GM12878 (cell line): Measurements from ENCODE around the gene WDTC1. TPM values are rescaled to one million over a fixed set of nuclear protein-coding genes. Genes with fewer than 3 reads are reported as not detected.

Experiments
- ATAC-seq: fragments of 200-7000 bp; cut with Tn5 transposase; 3 replicates; pipeline ENCODE4 v1.9.1; 2020; ENCODE audit warnings: mild to moderate bottlenecking, moderate library complexity
- BruUV-seq: library from RNA; stranded (reverse); fragments of 400-500 nt; replicated peaks from 2 replicates; lab custom pipeline; 2021; lab: Mats Ljungman, UMichigan
- CTCF ChIA-PET: fragments of 300-600 bp; sonication (Branson Sonifier 250); formaldehyde crosslinking; extraction: SDS; loops from one replicate; lab custom pipeline; 2021; ENCODE audit warnings: inconsistent platforms; lab: Yijun Ruan, JAX
- POLR2A ChIA-PET: fragments of 350-600 bp; formaldehyde crosslinking; extraction: SDS; loops from one replicate; lab custom pipeline; 2021; ENCODE audit warnings: inconsistent platforms; lab: Charles Lee
- RAD21 ChIA-PET: fragments of 300-600 bp; sonication (Branson Sonifier 250); formaldehyde crosslinking; loops from one replicate; lab custom pipeline; 2023; ENCODE audit warnings: antibody characterized with exemption; ENCODE audit not compliant: unreplicated experiment; lab: Charles Lee
- SMC1A ChIA-PET: fragments of 300-600 bp; sonication (Branson Sonifier 250); formaldehyde crosslinking; loops from one replicate; lab custom pipeline; 2023; ENCODE audit not compliant: unreplicated experiment, uncharacterized antibody; lab: Charles Lee
- DNase-seq: peaks from one replicate; pipeline ENCODE4 v3.0.0-alpha.2; 2011; ENCODE audit warnings: low read depth, low spot score
- FAIRE-seq: peaks from 3 replicates; lab custom pipeline; 2011; peaks lifted over from hg19 to GRCh38; lab: Jason Lieb, UNC
- H2AFZ ChIP-seq: 2 replicates; pipeline ENCODE4 v1.6.0; 2011; ENCODE audit warnings: low read depth, low read length, control low read depth; ENCODE audit not compliant: control insufficient read depth
- H3K27ac ChIP-seq: 2 replicates; pipeline ENCODE4 v1.5.1; 2011; ENCODE audit warnings: control low read depth; ENCODE audit not compliant: control insufficient read depth, insufficient read depth
- H3K27me3 ChIP-seq, 2 experiments: replicated peaks in 1 of 2; 2 replicates each; pipeline versions ENCODE4 v1.6.0 to v1.6.1; 2011; ENCODE audit warnings: low read length in 1 of 2; ENCODE audit not compliant: control insufficient read depth in 2 of 2, insufficient read depth in 2 of 2
- H3K36me3 ChIP-seq, 2 experiments: 2 replicates each; pipeline ENCODE4 v1.5.1; 2011; ENCODE audit warnings: low read length in 1 of 2; ENCODE audit not compliant: control insufficient read depth in 2 of 2, insufficient read depth in 2 of 2
- H3K4me1 ChIP-seq: 2 replicates; pipeline ENCODE4 v1.6.1; 2011; ENCODE audit warnings: mild to moderate bottlenecking, low read length, moderate library complexity, mixed read lengths; ENCODE audit not compliant: control insufficient read depth, insufficient read depth
- H3K4me2 ChIP-seq: 2 replicates; pipeline ENCODE4 v1.6.0; 2011; ENCODE audit warnings: control low read depth; ENCODE audit not compliant: control insufficient read depth, insufficient read depth
- H3K4me3 ChIP-seq: fragments of 200-600 bp; sonication (generic); 2 replicates; pipeline ENCODE4 v1.5.1; 2016
- H3K79me2 ChIP-seq: 2 replicates; pipeline ENCODE4 v1.6.0; 2011; ENCODE audit warnings: low read length; ENCODE audit not compliant: control insufficient read depth, insufficient read depth
- H3K9ac ChIP-seq: 2 replicates; pipeline ENCODE4 v1.8.0; 2011; ENCODE audit warnings: low read length, control low read depth, mixed read lengths; ENCODE audit not compliant: control insufficient read depth, insufficient read depth
- H3K9me3 ChIP-seq: replicated peaks from 3 replicates; pipeline ENCODE4 v1.5.1; 2011; ENCODE audit warnings: mild to moderate bottlenecking, low read length; ENCODE audit not compliant: control insufficient read depth, insufficient read depth
- H4K20me1 ChIP-seq: 2 replicates; pipeline ENCODE4 v1.6.0; 2011; ENCODE audit not compliant: control insufficient read depth, insufficient read depth
- FOXK2 ChIP-seq: fragments of 450-650 bp; IDR thresholded peaks from 2 replicates; pipeline ENCODE4 v1.6.1; 2017; ENCODE audit warnings: mild to moderate bottlenecking, moderate library complexity
- MXI1 ChIP-seq: fragments of 150-350 bp; IDR thresholded peaks from 2 replicates; pipeline ENCODE4 v1.6.1; 2011; ENCODE audit warnings: low read depth, mild to moderate bottlenecking, inconsistent platforms, low read length, improper control_type of control experiment
- NFYA ChIP-seq: IDR thresholded peaks from 2 replicates; pipeline ENCODE4 v1.6.1; 2011; ENCODE audit warnings: low read depth, mild to moderate bottlenecking, low read length, improper control_type of control experiment, borderline replicate concordance
- WGBS: methylation state at CpG from one replicate; pipeline ENCODE4 v1.1.6; 2016; ENCODE audit warnings: low lambda C conversion rate; ENCODE audit not compliant: insufficient replicate concordance, insufficient coverage; ENCODE audit errors: missing lambda C conversion rate; 5-methylcytosine and 5-hydroxymethylcytosine counted together
- in situ Hi-C: fragments of 300-500 bp; cut with MboI; formaldehyde crosslinking; loops from 9 replicates; pipeline ENCODE4 v1.14.3; 2018; ENCODE audit warnings: mixed read lengths
- intact Hi-C: fragments of 100-400 bp; cut with micrococcal nuclease; formaldehyde crosslinking; loops from one replicate; pipeline ENCODE4 v1.14.2; 2022; ENCODE audit not compliant: unreplicated experiment
- polyA plus RNA-seq, 11 experiments: library from polyadenylated mRNA; depleted of rRNA in 4 of 11; unstranded in 6 of 11; stranded (reverse) in 5 of 11; fragments of >200 nt; fragmentation: Nextera tagmentation in 4 of 11; fragmentation: Illumina TruSeq in 1 of 11; extraction: Ambion mirVana in 4 of 11; extraction: Trizol in 1 of 11; gene quantifications; 1 replicate in 1 of 11; 2 replicates in 10 of 11; pipeline versions ENCODE4 v1.2.1 to v1.2.3, GENCODE V29; 2011 to 2016; ENCODE audit warnings: inconsistent platforms in 2 of 11, missing spikeins in 2 of 11, low read depth in 1 of 11
- total RNA-seq, 4 experiments: library from RNA; depleted of rRNA in 3 of 4; stranded (reverse); fragments of >200 nt in 3 of 4; fragmentation: Illumina TruSeq in 1 of 4; extraction: Trizol in 1 of 4; gene quantifications; 2 replicates each; pipeline versions ENCODE4 v1.2.1 to v1.2.3, GENCODE V29; 2013 to 2021
- TF ChIP-seq, protein P1 (sequence below): fragments of 450-650 bp; IDR thresholded peaks from 2 replicates; pipeline ENCODE4 v1.6.1; 2017; ENCODE audit warnings: mild to moderate bottlenecking

Gene WDTC1
- total and polyA plus RNA-seq, 10 of the 15 experiments (the other 5 are each of a cell fraction or from before 2014, with no cell fraction given): 0.21 to 28.7 (median 7.6) TPM

DNA sequence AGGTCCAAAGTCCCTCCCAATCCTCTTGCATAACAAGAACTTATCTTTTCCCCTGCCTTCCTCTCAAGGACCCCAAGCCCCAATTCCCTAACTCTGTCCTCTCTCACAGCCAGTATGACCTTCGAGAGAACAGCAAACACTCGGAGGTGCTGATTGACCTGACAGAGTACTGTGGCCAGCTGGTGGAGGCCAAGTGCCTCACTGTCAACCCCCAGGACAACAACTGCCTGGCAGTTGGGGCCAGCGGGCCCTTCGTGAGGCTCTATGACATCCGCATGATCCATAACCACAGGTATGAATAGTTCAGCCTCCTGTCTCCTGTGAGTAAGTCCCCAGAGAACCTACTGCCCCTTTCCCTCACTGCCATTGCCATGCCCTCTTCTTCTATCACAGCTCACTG, 57.7 kb downstream of the WDTC1 start:
- DNase-seq (no peak), ATAC-seq (no peak), FAIRE-seq (no peak)
- Histone ChIP-seq H3K4me1 (no peaks in the 10 kb centered on the region), H3K9ac (no peak overlapping the region), H3K9me3 (no peaks in the 10 kb centered on the region), H4K20me1 (no peaks in the 10 kb centered on the region), H3K27me3 (no peaks in the 10 kb centered on the region), H3K79me2 (no peaks in the 10 kb centered on the region), H3K27ac (no peak overlapping the region), H3K4me3 (no peak overlapping the region), H3K4me2 (no peak overlapping the region), H2AFZ (no peak overlapping the region), H3K36me3 (peaks cover 3 to 7% of the 10 kb centered on the region in 2 experiments; a peak in 3 of 4 replicates)
- ChIA-PET POLR2A (no interaction called here), CTCF (interaction anchor here (0.6 to 13.1 kb wide), 5 partner anchors 9 to 371 kb away, joined by 3 to 265 read pairs (median 4); no protein-coding TSS in a partner anchor), SMC1A (interaction anchor here (0.6 kb wide), 1 partner anchor 10 kb away, joined by 3 read pairs; no protein-coding TSS in a partner anchor), RAD21 (interaction anchor here (1.3 kb wide), 2 partner anchors 103 to 190 kb away, joined by 3 to 4 read pairs; no protein-coding TSS in a partner anchor)
- in situ Hi-C loops: no loop called here
- intact Hi-C loops: no loop called here
- WGBS: 99% methylated on average over 5 of the region's 5 CpGs
- no TSS peak for BruUV-seq
- TF ChIP-seq NFYA: no peak
- TF ChIP-seq, protein P1, sequence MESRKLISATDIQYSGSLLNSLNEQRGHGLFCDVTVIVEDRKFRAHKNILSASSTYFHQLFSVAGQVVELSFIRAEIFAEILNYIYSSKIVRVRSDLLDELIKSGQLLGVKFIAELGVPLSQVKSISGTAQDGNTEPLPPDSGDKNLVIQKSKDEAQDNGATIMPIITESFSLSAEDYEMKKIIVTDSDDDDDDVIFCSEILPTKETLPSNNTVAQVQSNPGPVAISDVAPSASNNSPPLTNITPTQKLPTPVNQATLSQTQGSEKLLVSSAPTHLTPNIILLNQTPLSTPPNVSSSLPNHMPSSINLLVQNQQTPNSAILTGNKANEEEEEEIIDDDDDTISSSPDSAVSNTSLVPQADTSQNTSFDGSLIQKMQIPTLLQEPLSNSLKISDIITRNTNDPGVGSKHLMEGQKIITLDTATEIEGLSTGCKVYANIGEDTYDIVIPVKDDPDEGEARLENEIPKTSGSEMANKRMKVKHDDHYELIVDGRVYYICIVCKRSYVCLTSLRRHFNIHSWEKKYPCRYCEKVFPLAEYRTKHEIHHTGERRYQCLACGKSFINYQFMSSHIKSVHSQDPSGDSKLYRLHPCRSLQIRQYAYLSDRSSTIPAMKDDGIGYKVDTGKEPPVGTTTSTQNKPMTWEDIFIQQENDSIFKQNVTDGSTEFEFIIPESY: no peak
- no peak for TF ChIP-seq MXI1
- no peak for TF ChIP-seq FOXK2
